ENCODE data around the gene CROCC2.

The CROCC2 gene

DNA sequence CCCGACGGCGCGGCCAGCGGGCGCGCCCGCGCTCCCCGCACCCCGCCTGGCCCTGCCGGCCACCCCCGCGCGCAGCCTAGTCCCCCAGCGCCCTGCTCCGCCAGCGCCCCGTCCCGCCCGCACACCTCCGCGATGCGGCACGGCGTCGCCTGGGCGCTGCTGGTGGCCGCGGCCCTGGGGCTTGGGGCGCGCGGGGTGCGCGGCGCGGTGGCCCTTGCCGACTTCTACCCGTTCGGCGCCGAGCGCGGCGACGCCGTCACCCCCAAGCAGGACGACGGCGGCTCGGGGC lies 92.5 kb downstream of the CROCC2 start:
- Histone ChIP-seq H3K9me3 (ENCODE audit: control insufficient read depth, low read length) (peaks cover 5% of the 10 kb centered on the region), H3K4me1 (ENCODE audit: control insufficient read depth, insufficient read depth, low read length, poor library complexity, severe bottlenecking) (no peaks in the 10 kb centered on the region), H3K27ac (ENCODE audit: insufficient read depth, low read length, poor library complexity, severe bottlenecking) (no peak overlapping the region), H3K4me3 (ENCODE audit: insufficient read depth, low read depth, low read length, poor library complexity, severe bottlenecking) (no peak overlapping the region), H3K27me3 (replicated peaks; ENCODE audit: control insufficient read depth, insufficient read depth, low read length, poor library complexity, severe bottlenecking) (peaks cover 5% of the 10 kb centered on the region), H3K36me3 (ENCODE audit: control insufficient read depth, insufficient read depth, low read length) (no peaks in the 10 kb centered on the region)
- DNase-seq, result no peak

- H3K4me3 ChIP-seq (ENCODE audit: insufficient read depth, low read depth, low read length, poor library complexity, severe bottlenecking), result peak overlapping the region; percentile 12
- no peak for DNase-seq
Measured at GRCh38 chr2:240998995-240999791, 93.1 kb downstream of the CROCC2 start.

DNA sequence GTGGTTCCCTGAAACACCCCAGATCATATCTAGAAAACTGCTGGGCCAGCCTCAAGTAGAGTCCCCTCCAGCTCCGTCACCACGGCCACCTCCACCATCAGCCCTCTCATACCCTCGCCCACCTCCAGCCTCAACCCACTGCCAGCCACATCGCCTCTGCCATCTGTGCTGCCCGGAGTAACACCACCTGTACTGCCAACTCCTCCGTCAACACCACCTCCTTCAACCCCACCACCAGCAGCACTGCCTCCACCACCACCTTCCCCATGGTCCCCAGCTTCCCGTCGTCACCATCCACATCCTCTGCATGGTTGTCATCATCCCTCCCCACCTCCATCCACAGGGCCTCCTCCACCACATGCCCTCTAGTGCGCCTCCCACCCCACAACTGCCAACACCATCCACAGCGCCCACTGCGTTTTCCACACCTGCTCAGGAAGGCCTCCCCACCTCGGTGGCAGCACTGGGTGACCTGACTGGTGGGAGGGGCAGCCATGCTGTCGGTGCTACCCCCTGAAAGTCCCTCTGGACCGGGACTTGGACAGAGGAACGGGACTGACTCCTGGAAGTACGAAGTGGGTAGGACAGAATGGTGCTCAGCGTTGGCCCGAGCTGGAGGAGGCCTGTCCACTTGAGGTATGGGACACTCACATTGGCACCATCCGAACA lies 93.9 kb downstream of the CROCC2 start:
- peaks cover 5% of the 10 kb centered on the region for H3K9me3 ChIP-seq (ENCODE audit: control insufficient read depth, low read length)
- H3K27me3 ChIP-seq (replicated peaks; ENCODE audit: control insufficient read depth, insufficient read depth, low read length, poor library complexity, severe bottlenecking), result peaks cover 5% of the 10 kb centered on the region
- H3K27ac ChIP-seq (ENCODE audit: insufficient read depth, low read length, poor library complexity, severe bottlenecking), result no peak overlapping the region
- peak overlapping the region; percentile 12 for H3K4me3 ChIP-seq (ENCODE audit: insufficient read depth, low read depth, low read length, poor library complexity, severe bottlenecking)
- H3K36me3 ChIP-seq (ENCODE audit: control insufficient read depth, insufficient read depth, low read length), result no peaks in the 10 kb centered on the region
- H3K4me1 ChIP-seq (ENCODE audit: control insufficient read depth, insufficient read depth, low read length, poor library complexity, severe bottlenecking), result no peaks in the 10 kb centered on the region
- DNase-seq, result no peak

More at GRCh38 chr2:240998995-240999791, 93.1 kb downstream of the CROCC2 start:
- H3K27me3 ChIP-seq (replicated peaks; ENCODE audit: control insufficient read depth, insufficient read depth, low read length, poor library complexity, severe bottlenecking), result peaks cover 5% of the 10 kb centered on the region
- no peaks in the 10 kb centered on the region for H3K36me3 ChIP-seq (ENCODE audit: control insufficient read depth, insufficient read depth, low read length)
- no peaks in the 10 kb centered on the region for H3K4me1 ChIP-seq (ENCODE audit: control insufficient read depth, insufficient read depth, low read length, poor library complexity, severe bottlenecking)
- no peak overlapping the region for H3K27ac ChIP-seq (ENCODE audit: insufficient read depth, low read length, poor library complexity, severe bottlenecking)
- H3K9me3 ChIP-seq (ENCODE audit: control insufficient read depth, low read length), result peaks cover 5% of the 10 kb centered on the region

GRCh38 chr2:241000831-241001321 lies 94.7 kb downstream of the CROCC2 start:
- no peak for DNase-seq
- H3K27ac ChIP-seq (ENCODE audit: insufficient read depth, low read length, poor library complexity, severe bottlenecking), result no peak overlapping the region
- H3K9me3 ChIP-seq (ENCODE audit: control insufficient read depth, low read length), result peaks cover 5% of the 10 kb centered on the region
- peaks cover 5% of the 10 kb centered on the region for H3K27me3 ChIP-seq (replicated peaks; ENCODE audit: control insufficient read depth, insufficient read depth, low read length, poor library complexity, severe bottlenecking)
- H3K36me3 ChIP-seq (ENCODE audit: control insufficient read depth, insufficient read depth, low read length), result no peaks in the 10 kb centered on the region
- H3K4me1 ChIP-seq (ENCODE audit: control insufficient read depth, insufficient read depth, low read length, poor library complexity, severe bottlenecking), result no peaks in the 10 kb centered on the region
- H3K4me3 ChIP-seq (ENCODE audit: insufficient read depth, low read depth, low read length, poor library complexity, severe bottlenecking), result no peak overlapping the region

DNA sequence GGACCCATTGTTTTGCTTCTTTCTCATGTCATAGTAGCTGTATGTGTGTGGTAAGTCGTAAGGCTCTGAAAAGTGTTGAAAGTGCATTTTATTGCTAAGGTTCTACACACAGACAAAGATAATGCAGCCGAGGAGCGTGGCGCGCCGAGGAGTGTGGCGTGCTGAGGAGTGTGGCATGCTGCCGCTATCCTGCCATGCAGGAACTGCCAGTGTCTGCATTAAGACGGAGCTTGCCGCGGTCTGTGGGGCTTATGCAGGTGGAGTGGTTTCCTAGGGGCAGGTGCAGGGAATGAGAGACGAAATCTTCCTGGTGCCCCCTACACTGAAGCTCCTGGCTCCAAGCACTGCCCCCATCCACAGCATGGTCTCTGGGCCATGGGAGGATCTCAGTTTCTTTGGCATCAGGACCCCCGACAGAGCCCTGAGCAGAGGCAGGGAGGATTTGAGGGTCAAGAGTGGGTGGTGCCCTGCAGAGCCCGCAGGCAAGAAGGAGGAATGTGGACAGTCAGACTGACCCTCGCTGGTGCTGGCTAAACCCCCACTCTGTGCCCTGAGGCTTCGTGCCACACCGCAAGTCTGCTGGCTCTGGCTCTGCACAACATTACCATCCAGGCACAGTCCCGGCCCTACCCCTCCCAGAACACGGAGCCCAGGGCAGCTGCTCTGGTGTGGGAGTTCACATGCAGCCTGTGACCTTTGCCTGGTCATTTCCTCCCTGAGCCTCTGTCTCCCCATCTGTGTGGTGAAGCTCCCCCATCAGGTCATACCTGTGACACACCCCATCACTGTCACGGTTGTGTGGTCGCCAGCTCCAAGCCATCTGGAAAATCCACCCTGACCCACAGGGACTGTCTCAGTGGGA lies 95.5 kb downstream of the CROCC2 start:
- H3K4me1 ChIP-seq (ENCODE audit: control insufficient read depth, insufficient read depth, low read length, poor library complexity, severe bottlenecking), result no peaks in the 10 kb centered on the region

GRCh38 chr2:241002275-241003046 lies 96.3 kb downstream of the CROCC2 start:
- Histone ChIP-seq H3K36me3 (ENCODE audit: control insufficient read depth, insufficient read depth, low read length) (no peaks in the 10 kb centered on the region), H3K27me3 (replicated peaks; ENCODE audit: control insufficient read depth, insufficient read depth, low read length, poor library complexity, severe bottlenecking) (peaks cover 5% of the 10 kb centered on the region), H3K4me3 (ENCODE audit: insufficient read depth, low read depth, low read length, poor library complexity, severe bottlenecking) (no peak overlapping the region), H3K9me3 (ENCODE audit: control insufficient read depth, low read length) (peaks cover 5% of the 10 kb centered on the region), H3K27ac (ENCODE audit: insufficient read depth, low read length, poor library complexity, severe bottlenecking) (no peak overlapping the region), H3K4me1 (ENCODE audit: control insufficient read depth, insufficient read depth, low read length, poor library complexity, severe bottlenecking) (no peaks in the 10 kb centered on the region)
- no peak for DNase-seq

More for the DNA sequence above, 95.5 kb downstream of the CROCC2 start:
- DNase-seq, result no peak
- Histone ChIP-seq H3K4me3 (ENCODE audit: insufficient read depth, low read depth, low read length, poor library complexity, severe bottlenecking) (no peak overlapping the region), H3K9me3 (ENCODE audit: control insufficient read depth, low read length) (peaks cover 5% of the 10 kb centered on the region), H3K27ac (ENCODE audit: insufficient read depth, low read length, poor library complexity, severe bottlenecking) (no peak overlapping the region), H3K27me3 (replicated peaks; ENCODE audit: control insufficient read depth, insufficient read depth, low read length, poor library complexity, severe bottlenecking) (peaks cover 5% of the 10 kb centered on the region), H3K36me3 (ENCODE audit: control insufficient read depth, insufficient read depth, low read length) (no peaks in the 10 kb centered on the region)

- no peaks in the 10 kb centered on the region for H3K36me3 ChIP-seq (ENCODE audit: control insufficient read depth, insufficient read depth, low read length)
- peaks cover 5% of the 10 kb centered on the region for H3K9me3 ChIP-seq (ENCODE audit: control insufficient read depth, low read length)
- DNase-seq, result no peak
- H3K27me3 ChIP-seq (replicated peaks; ENCODE audit: control insufficient read depth, insufficient read depth, low read length, poor library complexity, severe bottlenecking), result peaks cover 2% of the 10 kb centered on the region
- no peak overlapping the region for H3K4me3 ChIP-seq (ENCODE audit: insufficient read depth, low read depth, low read length, poor library complexity, severe bottlenecking)
- H3K27ac ChIP-seq (ENCODE audit: insufficient read depth, low read length, poor library complexity, severe bottlenecking), result no peak overlapping the region
- H3K4me1 ChIP-seq (ENCODE audit: control insufficient read depth, insufficient read depth, low read length, poor library complexity, severe bottlenecking), result no peaks in the 10 kb centered on the region
Measured at GRCh38 chr2:241003047-241003360, 96.9 kb downstream of the CROCC2 start.

GRCh38 chr2:241003369-241003768 lies 97.2 kb downstream of the CROCC2 start:
- H3K27ac ChIP-seq (ENCODE audit: insufficient read depth, low read length, poor library complexity, severe bottlenecking), result no peak overlapping the region
- H3K9me3 ChIP-seq (ENCODE audit: control insufficient read depth, low read length), result peaks cover 5% of the 10 kb centered on the region
- H3K4me3 ChIP-seq (ENCODE audit: insufficient read depth, low read depth, low read length, poor library complexity, severe bottlenecking), result no peak overlapping the region
- no peaks in the 10 kb centered on the region for H3K36me3 ChIP-seq (ENCODE audit: control insufficient read depth, insufficient read depth, low read length)
- no peaks in the 10 kb centered on the region for H3K4me1 ChIP-seq (ENCODE audit: control insufficient read depth, insufficient read depth, low read length, poor library complexity, severe bottlenecking)
- DNase-seq, result no peak
- H3K27me3 ChIP-seq (replicated peaks; ENCODE audit: control insufficient read depth, insufficient read depth, low read length, poor library complexity, severe bottlenecking), result no peaks in the 10 kb centered on the region

DNA sequence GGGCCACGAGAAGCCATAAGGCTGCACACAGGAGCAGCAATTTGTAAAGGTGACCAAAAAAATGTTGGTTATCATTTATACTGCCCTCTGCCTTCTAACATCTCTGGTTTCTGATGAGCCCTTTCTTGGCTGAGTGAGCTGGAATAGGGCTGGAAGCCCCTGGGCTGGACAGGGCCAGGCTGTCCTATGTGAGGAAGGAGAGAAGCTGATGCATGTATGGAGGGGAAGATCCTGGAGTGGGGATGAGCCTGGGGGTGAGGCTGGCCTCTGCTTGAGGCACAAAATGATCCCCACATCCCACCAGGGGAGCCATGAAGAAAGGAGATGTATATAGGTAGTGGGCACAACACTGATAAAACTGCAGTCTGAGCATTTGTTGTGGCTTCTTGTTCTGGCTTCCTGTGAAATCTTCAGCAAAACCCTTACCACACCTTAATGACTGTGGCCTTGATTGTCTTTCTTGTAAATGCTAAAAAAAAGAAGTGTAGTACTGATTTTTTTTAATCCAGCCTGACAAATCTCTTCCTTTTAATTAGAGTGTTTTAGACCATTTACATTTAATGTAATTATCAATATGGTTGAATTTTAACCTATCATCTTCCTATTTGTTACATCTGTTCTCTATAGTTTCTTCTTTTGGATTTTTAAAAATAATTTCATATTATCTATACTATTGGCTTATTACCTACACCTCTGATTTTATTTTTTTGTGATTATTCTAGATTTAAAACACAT lies 97.9 kb downstream of the CROCC2 start:
- DNase-seq, result no peak
- Histone ChIP-seq H3K9me3 (ENCODE audit: control insufficient read depth, low read length) (peaks cover 5% of the 10 kb centered on the region), H3K4me1 (ENCODE audit: control insufficient read depth, insufficient read depth, low read length, poor library complexity, severe bottlenecking) (peaks cover 1% of the 10 kb centered on the region), H3K4me3 (ENCODE audit: insufficient read depth, low read depth, low read length, poor library complexity, severe bottlenecking) (no peak overlapping the region), H3K36me3 (ENCODE audit: control insufficient read depth, insufficient read depth, low read length) (no peaks in the 10 kb centered on the region), H3K27me3 (replicated peaks; ENCODE audit: control insufficient read depth, insufficient read depth, low read length, poor library complexity, severe bottlenecking) (no peaks in the 10 kb centered on the region), H3K27ac (ENCODE audit: insufficient read depth, low read length, poor library complexity, severe bottlenecking) (no peak overlapping the region)

All from effector memory CD4-positive, alpha-beta T cell (primary cell).